ENCODE measurements around the gene ASB3. TPM values are rescaled to one million over a fixed set of nuclear protein-coding genes. Genes with fewer than 3 reads are reported as not detected.

The ASB3 gene
- total and polyA plus RNA-seq, 9 of the 15 experiments (the other 6 are each of a cell fraction or from before 2014, with no cell fraction given): 13.6 to 35.3 (median 18.7) TPM

DNA sequence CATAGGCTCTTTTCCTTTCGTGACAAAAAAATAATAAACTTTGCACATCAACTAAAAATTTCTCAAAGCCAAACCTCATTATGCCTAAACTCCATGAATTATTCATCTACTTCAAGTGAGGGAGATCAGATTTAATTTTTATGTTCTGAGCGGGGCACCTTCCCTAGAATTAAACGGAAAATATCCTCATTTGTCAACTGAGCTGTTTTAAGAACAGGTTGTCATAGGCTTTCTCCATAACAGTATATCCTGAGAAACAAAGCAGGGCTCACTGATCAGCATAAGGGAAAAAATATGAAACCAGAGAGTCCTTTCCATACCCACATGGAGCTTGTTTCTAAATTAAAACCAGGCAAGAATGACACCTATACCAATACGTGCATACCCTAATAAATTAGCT is 150.6 kb downstream of the ASB3 start:
- 0 out of 5 replicates have a peak, but pooled peaks cover 0 to 3% of the 10 kb centered on the region in 2 experiments for H3K27me3 ChIP-seq (ENCODE audit: control insufficient read depth in 2 of 2, insufficient read depth in 2 of 2, low read length in 2 of 2)
- no peak for DNase-seq (ENCODE audit: extremely low read depth in 1 of 4, low spot score in 3 of 4)
- H3K4me2 ChIP-seq (ENCODE audit: insufficient read depth, low read length): no peak overlapping the region
- H3K79me2 ChIP-seq (ENCODE audit: control insufficient read depth, insufficient read depth, low read length): no peaks in the 10 kb centered on the region
- no peak for ATAC-seq
- no peaks in the 10 kb centered on the region for H3K36me3 ChIP-seq (ENCODE audit: control insufficient read depth, insufficient read depth, low read length)
- no peaks in the 10 kb centered on the region for H3K9me3 ChIP-seq (replicated peaks; ENCODE audit: control insufficient read depth, insufficient read depth, low read depth, low read length)
- no TSS peak for BruUV-seq (replicated peaks)
- no peaks in the 10 kb centered on the region for H3K4me1 ChIP-seq (replicated peaks in 1 of 2; ENCODE audit: control insufficient read depth in 2 of 2, insufficient read depth in 2 of 2, low read length in 2 of 2)
- no peak overlapping the region for H3K4me3 ChIP-seq
- H3K27ac ChIP-seq (ENCODE audit: extremely low read depth, low read depth, low read length): no peak overlapping the region
- H2AFZ ChIP-seq (ENCODE audit: low read depth, low read length): no peak overlapping the region
- WGBS (ENCODE audit: insufficient coverage, low coverage, missing lambda C conversion rate): 2% methylated on average over 4 of the region's 4 CpGs
- no peak for FAIRE-seq
- no peaks in the 10 kb centered on the region for H4K20me1 ChIP-seq (replicated peaks; ENCODE audit: control insufficient read depth, insufficient read depth, low read length)
- CTCF ChIA-PET (ENCODE audit: low intra/inter-chr PET ratio): no interaction called here
- POLR2A ChIA-PET: no interaction called here
- intact Hi-C loops (cut with micrococcal nuclease): no loop called here
- no peak for TF ChIP-seq SIN3A (IDR thresholded peaks at IDR 0.05; ENCODE audit: borderline replicate concordance in 2 of 2, control insufficient read depth in 1 of 2, low read depth in 2 of 2, low read length in 2 of 2)
- TF ChIP-seq ZNF282 (CRISPR knock-in tag; IDR thresholded peaks at IDR 0.05): no peak
- TF ChIP-seq CBFA2T3 (IDR thresholded peaks at IDR 0.05): no peak
- in situ Hi-C loops (cut with MboI): no loop called here
- H3K9me1 ChIP-seq (ENCODE audit: control insufficient read depth, insufficient read depth, low read length): no peaks in the 10 kb centered on the region
- H3K9ac ChIP-seq (ENCODE audit: insufficient read depth in 1 of 2, low read depth in 2 of 2, low read length in 2 of 2): no peak overlapping the region

DNA sequence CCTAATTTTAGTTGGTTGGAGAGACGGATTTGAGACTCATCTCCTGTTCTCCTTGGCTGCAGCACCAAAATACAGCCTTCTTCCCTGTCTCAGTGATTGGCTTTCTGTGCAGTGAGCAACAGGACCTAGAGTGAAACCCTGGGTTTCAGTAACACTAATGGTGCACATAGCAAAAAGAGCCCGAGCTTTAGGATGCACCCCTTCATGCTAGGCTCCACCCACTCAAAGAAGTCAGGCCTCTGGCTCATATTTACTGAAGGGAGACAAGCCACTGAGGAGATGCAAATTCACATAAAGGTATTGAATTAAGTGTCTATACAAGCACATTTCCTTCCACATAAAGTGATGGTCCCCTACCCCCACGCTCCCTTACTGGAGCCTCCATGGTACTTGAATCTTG is 151.1 kb downstream of the ASB3 start:
- H3K9ac ChIP-seq (ENCODE audit: insufficient read depth in 1 of 2, low read depth in 2 of 2, low read length in 2 of 2): no peak overlapping the region
- in situ Hi-C loops (cut with MboI): no loop called here
- no peak for TF ChIP-seq HNRNPH1 (optimal IDR thresholded peaks at IDR 0.05; ENCODE audit: low read depth, low read length)
- TF ChIP-seq KDM5B (IDR thresholded peaks at IDR 0.05; ENCODE audit: insufficient replicate concordance, low read depth, low read length): no peak
- TF ChIP-seq ZNF717 (CRISPR knock-in tag; IDR thresholded peaks at IDR 0.05): no peak
- TF ChIP-seq, protein P1, sequence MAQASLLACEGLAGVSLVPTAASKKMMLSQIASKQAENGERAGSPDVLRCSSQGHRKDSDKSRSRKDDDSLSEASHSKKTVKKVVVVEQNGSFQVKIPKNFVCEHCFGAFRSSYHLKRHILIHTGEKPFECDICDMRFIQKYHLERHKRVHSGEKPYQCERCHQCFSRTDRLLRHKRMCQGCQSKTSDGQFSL (CRISPR knock-in tag; IDR thresholded peaks at IDR 0.05): no peak
- TF ChIP-seq, protein P1 (tag; IDR thresholded peaks at IDR 0.05): no peak
- 0 out of 5 replicates have a peak, but pooled peaks cover 0 to 3% of the 10 kb centered on the region in 2 experiments for H3K27me3 ChIP-seq (ENCODE audit: control insufficient read depth in 2 of 2, insufficient read depth in 2 of 2, low read length in 2 of 2)
- H2AFZ ChIP-seq (ENCODE audit: low read depth, low read length): no peak overlapping the region
- ATAC-seq (no peak), FAIRE-seq (no peak), DNase-seq (ENCODE audit: extremely low read depth in 1 of 4, low spot score in 3 of 4) (no peak)
- H3K27ac ChIP-seq (ENCODE audit: extremely low read depth, low read depth, low read length): no peak overlapping the region
- no peak overlapping the region for H3K4me3 ChIP-seq
- H3K9me3 ChIP-seq (replicated peaks; ENCODE audit: control insufficient read depth, insufficient read depth, low read depth, low read length): no peaks in the 10 kb centered on the region
- 0% methylated on average over 3 of the region's 3 CpGs for WGBS (ENCODE audit: insufficient coverage, low coverage, missing lambda C conversion rate)
- H3K4me2 ChIP-seq (ENCODE audit: insufficient read depth, low read length): no peak overlapping the region
- intact Hi-C loops (cut with micrococcal nuclease): no loop called here
- BruUV-seq (replicated peaks): no TSS peak
- H3K79me2 ChIP-seq (ENCODE audit: control insufficient read depth, insufficient read depth, low read length): no peaks in the 10 kb centered on the region
- ChIA-PET CTCF (ENCODE audit: low intra/inter-chr PET ratio) (no interaction called here), POLR2A (interaction anchor here (0.6 kb wide), 1 partner anchor 172 kb away, joined by 3 read pairs; no protein-coding TSS in a partner anchor)
- H3K4me1 ChIP-seq (replicated peaks in 1 of 2; ENCODE audit: control insufficient read depth in 2 of 2, insufficient read depth in 2 of 2, low read length in 2 of 2): no peaks in the 10 kb centered on the region
- no peaks in the 10 kb centered on the region for H3K9me1 ChIP-seq (ENCODE audit: control insufficient read depth, insufficient read depth, low read length)
- no peaks in the 10 kb centered on the region for H3K36me3 ChIP-seq (ENCODE audit: control insufficient read depth, insufficient read depth, low read length)
- H4K20me1 ChIP-seq (replicated peaks; ENCODE audit: control insufficient read depth, insufficient read depth, low read length): no peaks in the 10 kb centered on the region
